NCI-H128 (cell line): ENCODE results near the gene ZNF555.
"Not testable (repeated sequence)": the region's sequence is repeated elsewhere in the genome, so short reads cannot be mapped to it uniquely, and the experiment has no call there.

Experiments
- DNase-seq: peaks from one replicate; lab custom pipeline; 2025; ENCODE audit not compliant: unreplicated experiment; lab: John Stamatoyannopoulos, UW

The ZNF555 gene

GRCh38 chr19:2840794-2841791 is at the start of gene ZNF555:
Gene ZNF555 (plus strand): TSS chr19:2841475. CDS start chr19:2841573, 98 bp downstream.
- peak; percentile 91 for DNase-seq

GRCh38 chr19:2791876-2792275 is 49.4 kb upstream of the ZNF555 start:
- no peak for DNase-seq

GRCh38 chr19:2792666-2793065 is 48.6 kb upstream of the ZNF555 start:
- not testable (repeated sequence) for DNase-seq

- DNase-seq = no peak
These were observed 48.1 kb upstream of the ZNF555 start for GRCh38 chr19:2793126-2793525.

GRCh38 chr19:2793577-2793976 is 47.7 kb upstream of the ZNF555 start:
- no peak for DNase-seq

- no peak for DNase-seq
These were observed 45.2 kb upstream of the ZNF555 start for GRCh38 chr19:2795827-2796658.

GRCh38 chr19:2796659-2797266 is 44.5 kb upstream of the ZNF555 start:
- no peak for DNase-seq

- DNase-seq = no peak
These were observed 44.0 kb upstream of the ZNF555 start for GRCh38 chr19:2797280-2797679.

- no peak for DNase-seq
These were observed 43.1 kb upstream of the ZNF555 start for GRCh38 chr19:2798158-2798685.

GRCh38 chr19:2798733-2799132 is 42.5 kb upstream of the ZNF555 start:
- no peak for DNase-seq

GRCh38 chr19:2799273-2800020 is 41.8 kb upstream of the ZNF555 start:
- no peak for DNase-seq

GRCh38 chr19:2800506-2800905 is 40.8 kb upstream of the ZNF555 start:
- no peak for DNase-seq

GRCh38 chr19:2802826-2803225 is 38.4 kb upstream of the ZNF555 start:
- DNase-seq = no peak

GRCh38 chr19:2803486-2804155 is 37.7 kb upstream of the ZNF555 start:
- DNase-seq = no peak

- no peak for DNase-seq
These were observed 36.9 kb upstream of the ZNF555 start for GRCh38 chr19:2804156-2805004.

- DNase-seq = no peak
These were observed 35.9 kb upstream of the ZNF555 start for GRCh38 chr19:2805261-2805900.

GRCh38 chr19:2805991-2806649 is 35.2 kb upstream of the ZNF555 start:
- DNase-seq = no peak
